Activated CD8-positive, alpha-beta T cell treated with anti-CD3 and anti-CD28 coated beads, Interleukin-2, amount 10 ng/mL, durations not matched to agents 7 days and 5 days (primary cell): ENCODE data around the gene RGL2. TPM values are rescaled to one million over a fixed set of nuclear protein-coding genes. Genes with fewer than 3 reads are reported as not detected.

Experiments
- ATAC-seq: fragments of 150-1000 bp; cut with Tn5 transposase; one replicate; pipeline ENCODE4 v1.10.0; 2021; ENCODE audit warnings: moderate library complexity
- CTCF ChIA-PET: fragments of 350-600 bp; sonication (Branson Sonifier 250); formaldehyde crosslinking; loops from one replicate; lab custom pipeline; 2021; ENCODE audit warnings: antibody characterized with exemption; lab: Charles Lee
- POLR2A ChIA-PET: fragments of 350-600 bp; sonication (Branson Sonifier 250); formaldehyde crosslinking; loops from one replicate; lab custom pipeline; 2021; ENCODE audit warnings: antibody characterized with exemption; lab: Charles Lee
- DNase-seq: peaks from one replicate; pipeline ENCODE4 v3.0.0-alpha.2; 2020
- H3K27ac Mint-ChIP-seq: one replicate; pipeline ENCODE4 v1.8.0; 2021; ENCODE audit warnings: mild to moderate bottlenecking, mixed read lengths
- H3K27me3 Mint-ChIP-seq: one replicate; pipeline ENCODE4 v1.8.0; 2021; ENCODE audit warnings: low read depth, mixed read lengths
- H3K36me3 Mint-ChIP-seq: one replicate; pipeline ENCODE4 v1.8.0; 2021; ENCODE audit warnings: low read depth, mixed read lengths
- H3K4me1 Mint-ChIP-seq: one replicate; pipeline ENCODE4 v1.8.0; 2021; ENCODE audit warnings: low read depth, mixed read lengths
- H3K4me3 Mint-ChIP-seq: one replicate; pipeline ENCODE4 v1.8.0; 2021; ENCODE audit warnings: mild to moderate bottlenecking, mixed read lengths
- H3K9me3 Mint-ChIP-seq: one replicate; pipeline ENCODE4 v1.8.0; 2022; ENCODE audit warnings: mixed read lengths; ENCODE audit not compliant: insufficient read depth
- microRNA-seq: library from miRNA; unstranded; fragments of <30 nt; microRNA quantifications from one replicate; pipeline ENCODE4 v1.2.0, GENCODE V29; 2022
- total RNA-seq, 2 experiments: library from RNA; stranded (reverse); gene quantifications; one replicate each; pipeline ENCODE4 v1.2.3, GENCODE V29; 2021

RGL2 gene
- total RNA-seq, 2 experiments from 2014 or later, result 50.8 to 58.2 TPM

DNA sequence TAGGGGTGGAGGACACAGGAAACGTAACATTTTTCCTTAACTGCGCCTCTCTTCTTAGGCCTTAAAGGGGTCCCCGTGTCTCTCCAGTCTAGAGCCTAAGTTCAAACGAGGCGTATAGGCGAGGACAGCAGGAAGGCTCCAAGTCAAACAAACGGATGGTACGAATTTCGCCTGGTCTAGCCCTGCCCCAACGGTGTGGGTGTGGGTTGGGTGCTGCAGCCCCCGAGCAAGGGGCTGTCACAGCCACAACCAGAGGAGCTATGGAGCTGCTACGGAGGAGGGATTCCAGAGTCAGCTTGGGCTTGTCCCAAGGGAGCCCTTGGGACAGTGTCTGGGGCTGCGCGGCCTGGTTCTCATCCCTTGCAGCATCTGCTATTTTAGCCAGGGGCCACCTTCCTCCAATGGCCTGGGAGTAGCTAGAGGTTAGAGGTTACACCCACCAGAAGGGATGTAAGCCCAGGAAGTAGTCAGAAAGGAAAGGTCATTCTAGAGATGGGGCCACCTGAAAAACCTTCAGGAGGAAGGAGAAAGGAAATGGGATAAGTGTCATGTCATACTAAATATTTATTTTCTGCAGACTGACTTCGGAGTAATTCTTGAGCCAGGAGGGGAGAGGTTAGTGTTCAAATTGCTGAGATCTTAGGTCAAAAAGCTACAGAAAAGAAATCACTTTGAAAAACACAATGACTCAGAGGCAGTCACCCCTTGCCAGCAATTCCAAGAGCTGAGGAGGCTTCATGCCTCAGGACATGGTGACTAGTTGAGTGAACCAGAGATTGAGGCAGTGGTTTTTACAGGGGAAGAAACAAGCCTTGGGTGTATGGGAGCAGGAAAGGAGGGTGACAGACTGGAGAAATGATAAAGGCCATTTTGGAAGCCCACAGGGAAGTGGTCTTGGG lies 48.8 kb downstream of the RGL2 start:
- H3K36me3 Mint-ChIP-seq, result peaks cover 31% of the 10 kb centered on the region
- no peak for ATAC-seq
- POLR2A ChIA-PET, result interaction anchor here (0.6 to 2.7 kb wide), 16 partner anchors 21 to 461 kb away, joined by 3 to 30 read pairs (median 4); partner anchors contain the start of genes B3GALT4, HSD17B8, RPS18 and VPS52

DNA sequence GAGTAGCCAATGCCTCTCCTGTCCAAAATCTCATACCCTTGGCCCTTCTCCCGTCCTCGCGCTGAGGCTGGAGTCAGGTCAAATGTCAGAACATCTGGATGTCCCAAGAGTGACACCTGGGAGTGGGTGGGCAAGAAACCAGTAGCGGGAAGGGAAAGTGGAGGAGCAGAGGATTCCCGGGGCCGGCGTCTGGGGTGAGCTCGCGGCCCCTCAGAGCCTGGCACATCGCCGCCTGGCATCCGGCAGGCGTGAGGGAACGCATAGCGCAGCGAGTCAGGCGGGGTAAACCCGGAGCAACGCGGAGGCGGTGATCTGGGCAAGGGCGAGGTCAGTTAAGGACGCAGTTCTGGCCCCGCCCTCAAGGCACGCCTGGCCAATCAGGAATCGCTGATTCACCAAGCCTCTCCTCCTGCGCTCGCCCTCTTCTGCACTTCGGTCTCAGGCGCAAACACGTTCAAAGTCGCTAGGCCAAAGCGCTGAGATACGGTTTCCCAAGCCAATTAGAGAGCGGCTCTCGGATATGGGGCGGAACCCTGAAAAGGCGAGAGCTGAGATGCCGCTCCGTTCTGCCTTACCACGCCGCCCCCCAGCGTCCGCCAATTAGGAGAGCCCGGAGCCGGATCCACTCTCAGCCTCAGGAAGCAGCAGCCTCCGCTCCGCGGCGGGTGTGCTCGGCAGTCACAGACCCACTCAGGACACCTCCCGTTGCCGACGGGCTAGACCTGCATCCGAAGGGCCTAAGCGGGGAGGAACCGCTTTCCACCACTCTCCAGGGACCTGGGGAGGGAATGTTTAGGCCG lies 49.6 kb downstream of the RGL2 start:
- H3K27me3 Mint-ChIP-seq, result peaks cover 3% of the 10 kb centered on the region
- peaks cover 28% of the 10 kb centered on the region for H3K36me3 Mint-ChIP-seq
- ATAC-seq (peak; percentile 95), DNase-seq (peak; percentile 98)
- peak overlapping the region; percentile 88 for H3K4me3 Mint-ChIP-seq
- H3K9me3 Mint-ChIP-seq, result no peaks in the 10 kb centered on the region
- ChIA-PET CTCF (interaction anchor here (0.7 to 6.4 kb wide), 47 partner anchors 9 to 381 kb away, joined by 3 to 135 read pairs (median 7); partner anchors contain the start of genes B3GALT4, CUTA, HLA-DPA1 and HSD17B8), POLR2A (interaction anchor here (0.6 to 2.7 kb wide), 25 partner anchors 9 to 518 kb away, joined by 3 to 30 read pairs (median 4); partner anchors contain the start of genes B3GALT4, HLA-DPB1, HSD17B8 and RING1)
- H3K27ac Mint-ChIP-seq, result peak overlapping the region; percentile 92
- peaks cover 37% of the 10 kb centered on the region for H3K4me1 Mint-ChIP-seq

More for the DNA sequence above, 48.8 kb downstream of the RGL2 start:
- H3K4me1 Mint-ChIP-seq, result peaks cover 37% of the 10 kb centered on the region
- CTCF ChIA-PET, result interaction anchor here (0.7 to 6.4 kb wide), 29 partner anchors 8 to 381 kb away, joined by 3 to 135 read pairs (median 9); partner anchors contain the start of genes B3GALT4, HLA-DPA1, HSD17B8 and PFDN6
- H3K9me3 Mint-ChIP-seq, result no peaks in the 10 kb centered on the region
- H3K27ac Mint-ChIP-seq, result peak overlapping the region; percentile 92
- H3K27me3 Mint-ChIP-seq, result peaks cover 3% of the 10 kb centered on the region
- no peak for DNase-seq
- H3K4me3 Mint-ChIP-seq, result peak overlapping the region; percentile 88

DNA sequence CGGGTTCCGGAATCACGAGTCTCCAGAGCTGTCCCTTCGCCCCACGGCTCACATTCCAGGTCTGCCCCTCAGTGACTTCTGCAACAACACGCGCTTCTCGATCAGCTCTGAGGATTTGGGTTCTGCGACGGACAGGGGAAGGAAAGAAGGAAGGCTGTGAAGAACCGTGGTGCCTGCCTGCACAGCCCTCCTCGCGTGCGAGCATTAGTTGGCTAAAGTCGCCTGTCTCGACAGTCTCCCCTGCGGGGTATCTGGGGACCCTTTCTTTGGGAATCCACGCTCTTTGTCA lies 50.2 kb downstream of the RGL2 start:
- H3K4me1 Mint-ChIP-seq, result peaks cover 37% of the 10 kb centered on the region
- peak overlapping the region; percentile 88 for H3K4me3 Mint-ChIP-seq
- DNase-seq (no peak), ATAC-seq (peak; percentile 18)
- peaks cover 28% of the 10 kb centered on the region for H3K36me3 Mint-ChIP-seq
- no peaks in the 10 kb centered on the region for H3K9me3 Mint-ChIP-seq
- CTCF ChIA-PET, result interaction anchor here (0.8 to 6.4 kb wide), 48 partner anchors 10 to 380 kb away, joined by 3 to 135 read pairs (median 6); partner anchors contain the start of genes B3GALT4, CUTA, HLA-DPA1 and HSD17B8
- POLR2A ChIA-PET, result interaction anchor here (0.9 to 2.7 kb wide), 14 partner anchors 9 to 518 kb away, joined by 3 to 30 read pairs (median 6); partner anchors contain the start of genes B3GALT4, HLA-DPB1, HSD17B8 and RING1
- peaks cover 4% of the 10 kb centered on the region for H3K27me3 Mint-ChIP-seq
- H3K27ac Mint-ChIP-seq, result peak overlapping the region; percentile 92

DNA sequence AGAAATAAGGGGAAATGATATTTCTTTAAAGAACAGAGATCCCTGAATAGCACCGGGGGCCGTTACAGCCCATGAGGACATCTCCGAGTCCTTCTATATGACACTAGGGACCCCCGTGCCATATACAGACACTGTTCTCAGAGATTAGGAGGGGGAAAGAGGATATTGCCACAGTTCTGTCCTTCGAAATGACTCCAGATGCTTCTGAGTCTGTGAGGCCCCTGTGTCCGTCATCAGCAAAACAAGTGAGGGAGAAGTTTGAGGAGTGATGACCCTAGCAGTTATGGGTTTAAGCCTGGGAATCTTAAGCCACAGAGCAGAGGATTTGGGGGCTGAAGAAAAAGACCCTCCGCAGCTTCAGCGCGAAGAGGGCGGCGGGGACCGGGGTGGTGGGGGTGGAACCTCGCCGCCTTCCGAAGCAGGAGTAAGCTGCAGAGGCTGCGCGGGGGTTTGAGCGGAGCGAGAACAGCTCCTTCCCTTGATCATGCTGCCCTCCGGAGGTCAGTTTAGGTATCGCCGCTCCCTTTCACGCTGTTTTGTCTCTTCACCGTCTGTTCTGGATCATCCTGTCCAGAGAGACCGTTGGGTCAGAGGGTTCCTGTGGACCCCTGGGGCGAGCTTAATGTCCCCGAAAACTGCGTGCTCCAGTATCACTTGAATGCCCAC lies 50.6 kb downstream of the RGL2 start:
- H3K9me3 Mint-ChIP-seq, result no peaks in the 10 kb centered on the region

DNA sequence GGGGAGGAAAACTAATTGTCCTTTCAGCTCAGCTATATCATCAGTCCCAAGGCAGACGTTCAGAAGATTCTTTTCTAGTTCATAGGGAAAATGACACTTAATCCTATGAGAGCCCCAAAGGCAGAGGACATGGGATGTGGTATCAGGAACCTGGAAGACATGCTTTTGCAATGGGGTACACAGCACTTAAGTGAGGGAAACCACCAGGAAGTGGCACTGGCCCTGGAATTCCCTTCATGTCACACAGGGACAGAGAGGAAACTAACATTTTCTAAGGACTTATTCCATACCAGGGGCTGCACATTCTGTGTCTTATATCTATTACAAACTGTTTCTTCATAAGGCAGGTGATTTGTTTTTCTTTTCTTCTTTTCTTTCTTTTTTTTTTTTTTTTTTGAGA lies 55.3 kb downstream of the RGL2 start:
- no peaks in the 10 kb centered on the region for H3K9me3 Mint-ChIP-seq
- ChIA-PET CTCF (no interaction called here), POLR2A (no interaction called here)
- H3K27me3 Mint-ChIP-seq, result peaks cover 7% of the 10 kb centered on the region
- H3K4me1 Mint-ChIP-seq, result peaks cover 17% of the 10 kb centered on the region
- no peak for ATAC-seq
- no peaks in the 10 kb centered on the region for H3K36me3 Mint-ChIP-seq
- no peak for DNase-seq
- H3K27ac Mint-ChIP-seq, result no peak overlapping the region
- H3K4me3 Mint-ChIP-seq, result no peak overlapping the region

More for the DNA sequence above, 50.6 kb downstream of the RGL2 start:
- Mint-ChIP-seq H3K27ac (peak overlapping the region; percentile 92), H3K36me3 (peaks cover 28% of the 10 kb centered on the region), H3K27me3 (peaks cover 7% of the 10 kb centered on the region), H3K4me3 (peak overlapping the region; percentile 88), H3K4me1 (peaks cover 39% of the 10 kb centered on the region)
- POLR2A ChIA-PET, result interaction anchor here (0.9 to 2.7 kb wide), 14 partner anchors 10 to 519 kb away, joined by 3 to 30 read pairs (median 6); partner anchors contain the start of genes B3GALT4, HLA-DPB1, HSD17B8 and RING1
- CTCF ChIA-PET, result interaction anchor here (0.6 to 6.4 kb wide), 47 partner anchors 9 to 380 kb away, joined by 3 to 135 read pairs (median 6); partner anchors contain the start of genes CUTA, HLA-DPA1, HSD17B8 and RING1
- peak; percentile 44 for ATAC-seq
- peak; percentile 95 for DNase-seq

DNA sequence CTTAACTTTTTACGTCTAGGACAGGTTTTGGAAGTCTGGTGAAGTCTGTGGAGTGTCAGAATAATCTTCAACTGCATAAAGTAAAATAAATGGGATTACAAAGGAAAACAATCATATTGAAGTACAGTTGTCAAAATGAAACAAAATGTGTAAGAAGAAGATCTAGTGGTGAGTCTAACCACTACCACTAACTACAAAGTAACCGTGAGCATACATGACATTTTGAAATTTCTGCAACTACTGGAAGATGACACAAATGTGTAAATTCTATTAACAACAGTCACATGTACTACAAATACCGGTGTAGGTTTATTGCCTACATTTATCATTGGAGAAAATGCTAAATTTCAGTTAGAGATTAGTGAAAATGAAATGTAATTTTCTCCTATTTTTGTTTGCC lies 56.8 kb downstream of the RGL2 start:
- CTCF ChIA-PET, result no interaction called here
- peaks cover 12% of the 10 kb centered on the region for H3K4me1 Mint-ChIP-seq
- H3K27ac Mint-ChIP-seq, result no peak overlapping the region
- H3K4me3 Mint-ChIP-seq, result peak overlapping the region; percentile 41
- POLR2A ChIA-PET, result no interaction called here
- no peak for DNase-seq
- peaks cover 7% of the 10 kb centered on the region for H3K27me3 Mint-ChIP-seq
- no peaks in the 10 kb centered on the region for H3K9me3 Mint-ChIP-seq
- ATAC-seq, result peak; percentile 73
- H3K36me3 Mint-ChIP-seq, result no peaks in the 10 kb centered on the region

Small RNAs within 50 kb of the gene (microRNA-seq; reads per million reads assigned to microRNA genes)
- gene MIR6834, result 1.7 reads per million
- gene MIR6873, result not detected

Other genes starting within 250 kb of the RGL2 start
- gene HLA-DPA1, start 225.3 kb downstream of the RGL2 start, total RNA-seq, result 10 to 100 TPM; 39.1 to 40.0 TPM
- 10 to 100 TPM; 21.0 to 22.8 TPM for gene HLA-DPB1, start 223.0 kb downstream of the RGL2 start, total RNA-seq
- under 1 TPM; 0.71 to 0.83 TPM for gene COL11A2, start 106.5 kb downstream of the RGL2 start, total RNA-seq
- gene RXRB, start 98.3 kb downstream of the RGL2 start, total RNA-seq, result 10 to 100 TPM; 33.5 to 34.5 TPM
- gene SLC39A7, start 98.1 kb downstream of the RGL2 start, total RNA-seq, result 10 to 100 TPM; 45.6 to 50.8 TPM
- 10 to 100 TPM; 13.9 to 14.1 TPM for gene HSD17B8, start 94.3 kb downstream of the RGL2 start, total RNA-seq
- gene RING1, start 90.4 kb downstream of the RGL2 start, total RNA-seq, result 10 to 100 TPM; 39.8 to 44.6 TPM
- gene VPS52, start 27.1 kb downstream of the RGL2 start, total RNA-seq, result 10 to 100 TPM; 59.3 to 59.5 TPM
- gene RPS18, start 26.9 kb downstream of the RGL2 start, total RNA-seq, result 1,000 to 10,000 TPM; 2,792 to 2,813 TPM
- 10 to 100 TPM; 12.2 to 12.8 TPM for gene B3GALT4, start 21.8 kb downstream of the RGL2 start, total RNA-seq
- gene WDR46, start 9.7 kb downstream of the RGL2 start, total RNA-seq, result 10 to 100 TPM; 66.7 to 68.9 TPM
- 10 to 100 TPM; 72.0 to 78.4 TPM for gene PFDN6, start 9.3 kb downstream of the RGL2 start, total RNA-seq
- gene TAPBP, start 15.1 kb upstream of the RGL2 start, total RNA-seq, result 100 to 1,000 TPM; 245 to 252 TPM
- 10 to 100 TPM; 10.7 to 11.1 TPM for gene ZBTB22, start 18.8 kb upstream of the RGL2 start, total RNA-seq
- gene DAXX, start 24.0 kb upstream of the RGL2 start, total RNA-seq, result 100 to 1,000 TPM; 112 to 114 TPM
- gene KIFC1, start 92.9 kb upstream of the RGL2 start, total RNA-seq, result 100 to 1,000 TPM; 175 to 180 TPM
- gene PHF1, start 112.1 kb upstream of the RGL2 start, total RNA-seq, result 10 to 100 TPM; 35.9 to 36.5 TPM
- 100 to 1,000 TPM; 179 to 187 TPM for gene CUTA, start 119.2 kb upstream of the RGL2 start, total RNA-seq
- 10 to 100 TPM; 42.0 to 48.2 TPM for gene SYNGAP1, start 121.1 kb upstream of the RGL2 start, total RNA-seq
- 1 to 10 TPM; 7.3 to 9.0 TPM for gene ZBTB9, start 155.6 kb upstream of the RGL2 start, total RNA-seq